Body of pancreas (tissue), 4 donors: ENCODE measurements around the gene CDCA8.

Experiments
- POLR2A ChIP-seq, 3 donors: fragments of 450-650 bp; IDR thresholded peaks; one replicate each; pipeline ENCODE4 v1.6.1; 2016; ENCODE audit warnings: antibody characterized with exemption in 3 of 3, mild to moderate bottlenecking in 2 of 3
- TF ChIP-seq, protein P1 (sequence below), 7 experiments: fragments of 450-650 bp in 4 of 7; fragments of 200-600 bp in 3 of 7; sonication (generic) in 3 of 7; IDR thresholded peaks; one replicate each; pipeline ENCODE4 v1.5.1; 2016 to 2019; ENCODE audit warnings: antibody characterized with exemption in 7 of 7

DNA sequence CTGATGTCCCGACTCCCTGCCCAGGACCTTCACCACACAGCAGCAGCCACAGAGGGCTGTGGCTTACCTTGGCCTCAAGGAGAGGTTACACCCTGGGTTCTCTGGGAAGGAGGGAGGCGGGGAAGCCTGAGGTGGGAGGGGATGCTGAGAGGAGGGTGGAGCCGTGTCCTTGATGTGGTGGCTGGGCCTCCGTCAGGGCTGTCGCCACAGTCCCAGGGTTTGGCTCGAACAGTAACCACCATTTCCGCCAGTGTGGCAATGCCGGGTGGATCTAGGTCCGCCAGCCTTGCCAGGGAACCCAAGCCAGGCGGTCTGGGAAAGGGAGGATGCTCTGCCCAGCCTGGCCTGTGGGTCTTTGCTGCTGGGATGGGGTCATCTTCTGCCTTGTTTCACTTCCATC lies 18.4 kb upstream of the CDCA8 start:
- TF ChIP-seq, protein P1, sequence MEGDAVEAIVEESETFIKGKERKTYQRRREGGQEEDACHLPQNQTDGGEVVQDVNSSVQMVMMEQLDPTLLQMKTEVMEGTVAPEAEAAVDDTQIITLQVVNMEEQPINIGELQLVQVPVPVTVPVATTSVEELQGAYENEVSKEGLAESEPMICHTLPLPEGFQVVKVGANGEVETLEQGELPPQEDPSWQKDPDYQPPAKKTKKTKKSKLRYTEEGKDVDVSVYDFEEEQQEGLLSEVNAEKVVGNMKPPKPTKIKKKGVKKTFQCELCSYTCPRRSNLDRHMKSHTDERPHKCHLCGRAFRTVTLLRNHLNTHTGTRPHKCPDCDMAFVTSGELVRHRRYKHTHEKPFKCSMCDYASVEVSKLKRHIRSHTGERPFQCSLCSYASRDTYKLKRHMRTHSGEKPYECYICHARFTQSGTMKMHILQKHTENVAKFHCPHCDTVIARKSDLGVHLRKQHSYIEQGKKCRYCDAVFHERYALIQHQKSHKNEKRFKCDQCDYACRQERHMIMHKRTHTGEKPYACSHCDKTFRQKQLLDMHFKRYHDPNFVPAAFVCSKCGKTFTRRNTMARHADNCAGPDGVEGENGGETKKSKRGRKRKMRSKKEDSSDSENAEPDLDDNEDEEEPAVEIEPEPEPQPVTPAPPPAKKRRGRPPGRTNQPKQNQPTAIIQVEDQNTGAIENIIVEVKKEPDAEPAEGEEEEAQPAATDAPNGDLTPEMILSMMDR (IDR thresholded peaks at IDR 0.05): no peak
- TF ChIP-seq POLR2A (IDR thresholded peaks at IDR 0.05): no peak
